HG02759 (cell line): ENCODE measurements around the gene PTPRU.

Experiments used
- ATAC-seq: cut with Tn5 transposase; IDR thresholded peaks from one replicate; pipeline ENCODE4 v1.9.1; 2021; ENCODE audit warnings: mild to moderate bottlenecking, moderate library complexity; ENCODE audit not compliant: unreplicated experiment

PTPRU gene

DNA sequence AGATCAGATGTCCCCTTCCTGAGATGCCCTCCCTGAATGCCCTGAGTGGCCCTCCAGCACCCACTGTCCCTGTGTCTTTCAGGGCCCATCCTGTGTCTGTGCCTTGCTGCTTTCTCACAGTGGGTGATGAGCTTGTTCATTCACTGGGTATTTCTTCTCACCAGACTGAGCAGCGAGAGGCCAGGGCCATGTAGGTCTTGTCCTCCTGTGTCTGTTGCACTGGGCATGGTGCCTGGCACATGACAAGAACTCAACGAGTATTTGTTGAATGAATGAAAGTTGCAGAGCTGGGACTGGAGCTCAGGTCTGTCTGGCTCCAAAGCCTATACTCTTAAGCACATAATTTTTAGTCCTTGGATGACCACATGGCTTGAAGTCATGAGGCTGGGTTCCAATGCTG, 93.8 kb downstream of the PTPRU start:
- no peak for ATAC-seq

DNA sequence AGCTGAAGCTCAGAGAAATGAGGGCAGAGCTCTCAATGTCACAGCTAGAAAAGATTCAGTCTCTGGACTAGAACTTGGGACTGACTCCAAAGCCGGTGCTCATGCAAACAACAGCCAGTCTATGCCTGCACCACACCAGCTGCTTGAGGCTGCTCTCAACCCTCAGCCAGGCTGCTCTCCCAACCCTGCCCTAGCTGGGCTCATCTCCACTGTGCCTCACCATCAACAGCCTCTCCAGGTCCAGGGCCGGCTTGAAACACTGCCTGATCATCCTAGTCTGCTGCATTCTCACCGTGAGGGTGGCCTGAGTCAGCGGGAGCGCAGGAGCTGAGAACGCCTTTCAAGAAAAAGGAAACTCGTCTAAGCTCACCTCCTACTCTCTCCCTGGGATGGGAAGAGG, 94.5 kb downstream of the PTPRU start:
- no peak for ATAC-seq

GRCh38 chr1:29331309-29331708, 95.0 kb downstream of the PTPRU start:
- ATAC-seq = no peak

- no peak for ATAC-seq
Measured at GRCh38 chr1:29331729-29332128, 95.4 kb downstream of the PTPRU start.

- ATAC-seq = no peak
Measured at GRCh38 chr1:29332204-29332603, 95.9 kb downstream of the PTPRU start.

- no peak for ATAC-seq
Measured at GRCh38 chr1:29333008-29333407, 96.7 kb downstream of the PTPRU start.

DNA sequence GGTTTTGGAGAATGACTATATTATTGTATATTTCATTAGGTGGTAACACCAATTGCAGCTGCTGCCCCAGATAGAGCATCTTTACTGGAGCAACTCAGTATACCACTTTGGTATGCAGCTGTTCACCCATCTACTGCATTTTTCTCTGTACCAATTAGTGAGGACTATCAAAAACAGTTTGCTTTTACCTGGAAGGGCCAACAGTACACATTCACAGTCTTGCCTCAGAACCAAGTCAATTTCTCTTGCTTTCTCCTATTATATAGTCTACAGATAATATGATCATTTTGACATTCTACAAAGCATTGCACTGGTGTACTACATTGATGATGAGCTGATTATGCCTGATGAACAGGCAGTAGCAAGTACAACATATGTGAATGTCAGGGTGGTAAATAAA, 99.3 kb downstream of the PTPRU start:
- no peak for ATAC-seq

DNA sequence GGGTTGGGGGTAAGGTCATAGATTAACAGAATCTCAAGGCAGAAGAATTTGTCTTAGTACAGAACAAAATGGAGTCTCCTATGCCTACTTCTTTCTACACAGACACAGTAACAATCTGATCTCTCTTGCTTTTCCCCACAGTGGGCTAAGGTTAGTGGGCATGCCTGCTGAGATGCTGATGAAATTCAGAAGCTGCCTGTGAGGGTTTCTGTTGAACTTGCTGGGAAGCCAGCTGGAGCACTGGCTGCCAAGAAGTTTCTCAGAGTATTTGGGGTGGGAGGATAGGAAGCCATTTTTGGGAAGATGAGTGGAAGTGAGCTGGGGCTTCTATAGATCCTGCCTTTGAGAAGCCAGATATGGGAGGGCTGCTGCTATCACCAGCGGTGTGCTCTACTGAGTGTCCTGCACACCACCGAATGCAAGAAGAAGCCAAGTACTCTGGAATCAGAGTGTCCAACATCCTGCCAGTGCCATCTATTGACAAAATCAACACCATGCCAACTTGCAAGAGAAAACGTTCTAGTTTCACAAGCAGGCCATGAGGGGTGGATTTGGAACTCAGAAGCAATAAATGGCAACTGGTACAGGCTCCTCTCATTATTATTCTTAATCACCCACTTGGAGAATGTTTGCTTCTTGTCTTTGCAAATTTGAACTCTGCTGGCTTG, 102.7 kb downstream of the PTPRU start:
- no peak for ATAC-seq

- ATAC-seq = no peak
Measured at GRCh38 chr1:29341936-29342335, 105.6 kb downstream of the PTPRU start.

- ATAC-seq = no peak
Measured at GRCh38 chr1:29342351-29342750, 106.0 kb downstream of the PTPRU start.

DNA sequence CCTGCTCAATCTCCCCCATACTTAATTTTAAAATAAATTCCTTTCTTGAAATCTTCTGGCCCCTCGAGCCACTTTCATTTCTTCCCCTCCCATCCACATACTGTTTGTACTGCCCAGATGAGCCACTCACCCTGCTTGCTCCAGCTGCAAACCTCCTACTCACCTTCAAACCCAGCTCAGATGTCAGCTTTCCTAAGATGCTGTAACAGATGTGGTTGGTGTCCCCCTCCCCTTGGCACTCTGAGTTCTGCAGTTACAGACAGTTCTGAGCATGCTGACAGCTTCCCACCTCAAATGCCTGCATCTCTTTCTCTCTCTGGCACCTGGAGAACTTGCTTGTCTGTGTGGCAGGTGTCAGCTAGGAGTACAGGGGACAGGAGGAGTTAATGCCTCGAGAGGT, 106.7 kb downstream of the PTPRU start:
- no peak for ATAC-seq

DNA sequence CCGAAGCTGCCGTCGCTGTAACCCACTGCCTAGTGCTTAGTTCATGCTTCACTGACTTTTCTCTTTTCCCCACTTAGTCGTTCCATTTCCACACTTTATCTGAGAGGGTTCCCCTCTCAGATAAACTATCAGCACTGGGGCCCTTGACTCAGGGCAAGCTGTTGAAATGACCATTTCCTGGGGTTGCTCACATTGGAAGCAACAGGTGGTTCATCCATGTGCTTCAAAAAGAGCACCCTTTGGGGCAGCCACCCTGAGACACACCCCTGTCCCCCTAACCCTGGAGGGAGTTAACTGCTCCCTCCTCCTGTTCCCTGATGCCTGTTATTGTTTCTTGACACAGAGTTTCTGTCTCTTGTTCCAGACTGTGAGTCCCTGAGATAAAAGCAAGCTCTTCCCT, 107.2 kb downstream of the PTPRU start:
- ATAC-seq = no peak

GRCh38 chr1:29343908-29344307, 107.6 kb downstream of the PTPRU start:
- ATAC-seq = no peak

- ATAC-seq = no peak
Measured at GRCh38 chr1:29344336-29344735, 108.0 kb downstream of the PTPRU start.

- no peak for ATAC-seq
Measured at GRCh38 chr1:29346576-29346975, 110.3 kb downstream of the PTPRU start.

DNA sequence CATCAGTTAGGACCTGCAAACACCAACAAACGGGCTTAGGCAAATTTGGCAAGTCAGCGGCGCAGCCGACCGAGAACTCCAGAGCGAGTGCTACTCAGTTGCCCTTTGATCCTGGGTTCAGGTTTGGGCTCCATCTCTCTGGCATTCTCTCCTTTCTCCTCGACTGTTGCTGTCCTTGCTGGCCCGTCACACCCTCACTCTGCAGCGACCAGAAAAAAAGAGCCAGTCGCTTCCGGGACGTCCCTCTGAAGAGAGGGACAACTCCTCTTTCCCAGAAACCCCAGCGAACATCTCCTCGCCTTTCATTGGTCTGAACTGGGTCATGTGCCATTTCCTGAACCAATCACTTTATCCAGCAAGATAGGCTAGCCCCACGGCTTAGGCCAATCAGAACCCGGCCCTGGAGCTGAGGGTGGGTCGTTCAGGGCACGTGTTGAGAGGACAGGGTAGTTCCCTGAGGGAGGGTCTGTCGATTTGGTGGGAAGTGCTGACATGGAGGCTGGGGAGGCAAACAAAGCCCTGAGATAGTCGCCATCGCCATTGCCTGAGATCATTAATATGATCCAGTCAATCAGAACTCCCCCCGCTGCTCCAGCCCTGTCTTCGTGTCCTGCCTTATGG, 113.7 kb downstream of the PTPRU start:
- no peak for ATAC-seq

DNA sequence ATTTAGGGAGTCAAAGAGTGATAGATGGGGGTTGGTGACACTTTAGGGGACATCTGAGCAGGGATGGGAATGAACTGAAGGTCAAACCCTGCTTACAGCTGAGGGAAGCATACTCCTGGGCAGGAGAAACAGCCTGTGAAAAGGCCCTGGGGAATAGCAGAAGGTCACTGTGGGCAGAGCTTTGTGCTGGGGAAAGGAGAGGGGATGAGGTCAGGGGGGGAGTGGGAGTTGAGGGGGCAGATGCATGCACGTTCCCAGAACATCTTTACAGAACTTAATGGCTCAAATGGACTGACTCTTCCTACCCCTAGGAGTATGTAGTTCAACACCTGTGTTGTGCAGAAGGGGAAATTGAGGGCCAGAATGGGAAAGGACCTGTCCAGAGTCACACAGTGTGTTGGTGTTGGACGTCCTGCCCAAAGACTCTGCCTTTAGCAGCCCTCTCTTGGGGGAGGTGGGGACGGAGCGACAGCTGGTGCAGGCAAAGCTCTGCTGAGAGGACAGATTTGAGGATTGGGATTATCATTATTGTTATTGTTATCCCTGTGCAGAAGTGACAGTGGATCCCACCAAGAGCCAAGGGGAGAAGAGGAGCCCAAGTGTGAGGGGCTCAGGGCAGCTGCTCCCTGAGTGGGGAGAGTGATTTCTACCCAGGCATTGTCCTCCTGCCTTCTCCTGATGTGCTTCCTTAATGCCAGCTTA, 116.5 kb downstream of the PTPRU start:
- ATAC-seq = no peak

GRCh38 chr1:29354511-29355098, 118.3 kb downstream of the PTPRU start:
- ATAC-seq = no peak

- ATAC-seq = no peak
Measured at GRCh38 chr1:29355375-29355774, 119.1 kb downstream of the PTPRU start.

DNA sequence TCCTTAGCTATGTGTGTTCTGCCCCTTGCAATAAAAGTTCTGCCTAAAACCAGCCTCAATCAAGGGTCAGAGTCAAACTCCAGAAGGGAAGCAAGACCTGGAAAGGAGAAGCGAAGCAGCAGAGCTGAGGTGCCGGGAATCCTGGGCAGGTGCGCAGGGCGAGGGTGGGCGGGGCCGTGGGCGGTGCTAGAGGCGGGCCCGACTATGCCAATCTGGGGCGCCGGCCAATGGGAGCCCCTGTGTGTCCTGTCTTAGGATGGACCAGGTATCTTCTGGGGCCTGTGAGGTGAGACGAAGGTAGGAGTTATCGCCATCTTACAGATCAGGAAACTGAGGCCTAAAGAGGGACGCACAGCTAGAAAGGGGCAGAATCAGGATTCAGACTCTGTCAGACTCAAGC, 120.3 kb downstream of the PTPRU start:
- no peak for ATAC-seq

- ATAC-seq = no peak
Measured at GRCh38 chr1:29357452-29357851, 121.1 kb downstream of the PTPRU start.

GRCh38 chr1:29358183-29358582, 121.9 kb downstream of the PTPRU start:
- ATAC-seq = no peak
